Activated CD8-positive, alpha-beta memory T cell treated with anti-CD3 and anti-CD28 coated beads, Interleukin-2, amount 10 ng/mL, durations not matched to agents 7 days and 5 days (primary cell): Measurements from ENCODE around the gene DCAF11. TPM values are rescaled to one million over a fixed set of nuclear protein-coding genes. Genes with fewer than 3 reads are reported as not detected.

Experiments used
- ATAC-seq: fragments of 150-1000 bp; cut with Tn5 transposase; one replicate; pipeline ENCODE4 v1.10.0; 2021; ENCODE audit warnings: moderate library complexity
- CTCF ChIA-PET: fragments of 350-600 bp; sonication (Branson Sonifier 250); formaldehyde crosslinking; loops from one replicate; lab custom pipeline; 2021; ENCODE audit warnings: antibody characterized with exemption; lab: Charles Lee
- DNase-seq: peaks from one replicate; pipeline ENCODE4 v3.0.0-alpha.2; 2020
- H3K27ac Mint-ChIP-seq: one replicate; pipeline ENCODE4 v1.8.0; 2021; ENCODE audit warnings: mild to moderate bottlenecking, mixed read lengths
- H3K27me3 Mint-ChIP-seq: one replicate; pipeline ENCODE4 v1.8.0; 2021; ENCODE audit warnings: mixed read lengths
- H3K36me3 Mint-ChIP-seq: one replicate; pipeline ENCODE4 v1.8.0; 2021; ENCODE audit warnings: mild to moderate bottlenecking, mixed read lengths
- H3K4me1 Mint-ChIP-seq: one replicate; pipeline ENCODE4 v1.8.0; 2021; ENCODE audit warnings: mixed read lengths
- H3K4me3 Mint-ChIP-seq: one replicate; pipeline ENCODE4 v1.8.0; 2021; ENCODE audit warnings: mild to moderate bottlenecking, moderate library complexity, mixed read lengths
- H3K9me3 Mint-ChIP-seq: one replicate; pipeline ENCODE4 v1.8.0; 2022; ENCODE audit warnings: low read depth, mixed read lengths
- total RNA-seq, 2 experiments: library from RNA; stranded (reverse); gene quantifications; one replicate each; pipeline ENCODE4 v1.2.3, GENCODE V29; 2021

The DCAF11 gene
- 10 to 100 TPM; 86.3 to 94.4 TPM for total RNA-seq

- H3K27me3 Mint-ChIP-seq: no peaks in the 10 kb centered on the region
- ATAC-seq (peak; percentile 91), DNase-seq (peak; percentile 100)
- peak within 1 kb of the TSS; percentile 99 for H3K4me3 Mint-ChIP-seq
- H3K4me1 Mint-ChIP-seq: peaks cover 30% of the 10 kb centered on the region
- peak within 1 kb of the TSS; percentile 100 for H3K27ac Mint-ChIP-seq
- CTCF ChIA-PET: interaction anchor here (0.5 to 5.3 kb wide), 26 partner anchors 10 to 1132 kb away, joined by 3 to 52 read pairs (median 4); partner anchors contain the start of genes AJUBA, CARMIL3, EMC9 and IRF9
- peaks cover 33% of the 10 kb centered on the region for H3K36me3 Mint-ChIP-seq
- H3K9me3 Mint-ChIP-seq: no peaks in the 10 kb centered on the region
Measured at GRCh38 chr14:24114532-24115421, at the start of gene DCAF11, which contains the start of gene NRL. Gene DCAF11, plus strand, starts transcription at chr14:24114777. Its CDS starts 818 bp downstream, at chr14:24115595. Gene NRL, minus strand, starts transcription at chr14:24114949. Its CDS starts 32,101 bp downstream, at chr14:24082848.

- no peak overlapping the region for H3K4me3 Mint-ChIP-seq
- H3K27ac Mint-ChIP-seq: no peak overlapping the region
- ATAC-seq (no peak), DNase-seq (no peak)
- H3K4me1 Mint-ChIP-seq: no peaks in the 10 kb centered on the region
- no peaks in the 10 kb centered on the region for H3K27me3 Mint-ChIP-seq
- CTCF ChIA-PET: interaction anchor here (2.2 kb wide), 1 partner anchor 26 kb away, joined by 8 read pairs; no protein-coding TSS in a partner anchor
- H3K9me3 Mint-ChIP-seq: no peaks in the 10 kb centered on the region
- H3K36me3 Mint-ChIP-seq: no peaks in the 10 kb centered on the region
Measured at GRCh38 chr14:24064856-24065255, 49.7 kb upstream of the DCAF11 start.

GRCh38 chr14:24065408-24065807, 49.2 kb upstream of the DCAF11 start:
- CTCF ChIA-PET: interaction anchor here (0.6 to 2.2 kb wide), 2 partner anchors 25 to 166 kb away, joined by 3 to 8 read pairs; no protein-coding TSS in a partner anchor
- no peaks in the 10 kb centered on the region for H3K4me1 Mint-ChIP-seq
- no peaks in the 10 kb centered on the region for H3K9me3 Mint-ChIP-seq
- ATAC-seq: no peak
- no peak overlapping the region for H3K27ac Mint-ChIP-seq
- H3K27me3 Mint-ChIP-seq: peaks cover 3% of the 10 kb centered on the region
- DNase-seq: no peak
- no peaks in the 10 kb centered on the region for H3K36me3 Mint-ChIP-seq
- H3K4me3 Mint-ChIP-seq: no peak overlapping the region

- no peaks in the 10 kb centered on the region for H3K9me3 Mint-ChIP-seq
- H3K4me1 Mint-ChIP-seq: peaks cover 3% of the 10 kb centered on the region
- ATAC-seq (no peak), DNase-seq (no peak)
- no peak overlapping the region for H3K4me3 Mint-ChIP-seq
- CTCF ChIA-PET: interaction anchor here (0.8 to 1.3 kb wide), 5 partner anchors 13 to 42 kb away, joined by 3 to 7 read pairs (median 3); partner anchors contain the start of gene PCK2
- no peak overlapping the region for H3K27ac Mint-ChIP-seq
- H3K36me3 Mint-ChIP-seq: no peaks in the 10 kb centered on the region
- peaks cover 3% of the 10 kb centered on the region for H3K27me3 Mint-ChIP-seq
Measured at GRCh38 chr14:24066496-24067132, 48.0 kb upstream of the DCAF11 start.

- ATAC-seq: no peak
- Mint-ChIP-seq H3K36me3 (no peaks in the 10 kb centered on the region), H3K9me3 (no peaks in the 10 kb centered on the region), H3K27me3 (peaks cover 3% of the 10 kb centered on the region), H3K4me3 (no peak overlapping the region), H3K4me1 (peaks cover 3% of the 10 kb centered on the region), H3K27ac (no peak overlapping the region)
- DNase-seq: no peak
- CTCF ChIA-PET: interaction anchor here (0.6 to 1.3 kb wide), 7 partner anchors 12 to 146 kb away, joined by 3 to 7 read pairs (median 3); partner anchors contain the start of gene PCK2
Measured at GRCh38 chr14:24067133-24068082, 47.2 kb upstream of the DCAF11 start.

- DNase-seq (no peak), ATAC-seq (no peak)
- Mint-ChIP-seq H3K4me3 (no peak overlapping the region), H3K4me1 (peaks cover 3% of the 10 kb centered on the region), H3K27ac (no peak overlapping the region), H3K36me3 (no peaks in the 10 kb centered on the region), H3K9me3 (no peaks in the 10 kb centered on the region), H3K27me3 (peaks cover 3% of the 10 kb centered on the region)
- CTCF ChIA-PET: interaction anchor here (1.2 kb wide), 1 partner anchor 22 kb away, joined by 3 read pairs; no protein-coding TSS in a partner anchor
Measured at GRCh38 chr14:24068711-24069410, 45.7 kb upstream of the DCAF11 start.

GRCh38 chr14:24069411-24069735, 45.2 kb upstream of the DCAF11 start:
- H3K27ac Mint-ChIP-seq: no peak overlapping the region
- H3K27me3 Mint-ChIP-seq: peaks cover 3% of the 10 kb centered on the region
- no peak for DNase-seq
- ATAC-seq: no peak
- H3K4me3 Mint-ChIP-seq: no peak overlapping the region
- peaks cover 3% of the 10 kb centered on the region for H3K4me1 Mint-ChIP-seq
- CTCF ChIA-PET: interaction anchor here (1.1 to 2.1 kb wide), 3 partner anchors 11 to 21 kb away, joined by 3 to 11 read pairs (median 5); partner anchors contain the start of gene CARMIL3
- H3K36me3 Mint-ChIP-seq: no peaks in the 10 kb centered on the region
- no peaks in the 10 kb centered on the region for H3K9me3 Mint-ChIP-seq

- CTCF ChIA-PET: interaction anchor here (1.1 to 2.1 kb wide), 4 partner anchors 10 to 20 kb away, joined by 3 to 11 read pairs (median 5); partner anchors contain the start of gene CARMIL3
- Mint-ChIP-seq H3K4me3 (no peak overlapping the region), H3K27ac (no peak overlapping the region), H3K9me3 (no peaks in the 10 kb centered on the region), H3K27me3 (peaks cover 3% of the 10 kb centered on the region), H3K4me1 (peaks cover 8% of the 10 kb centered on the region), H3K36me3 (no peaks in the 10 kb centered on the region)
- ATAC-seq (no peak), DNase-seq (no peak)
Measured at GRCh38 chr14:24070285-24071143, 44.1 kb upstream of the DCAF11 start.

- DNase-seq: no peak
- no peak for ATAC-seq
- Mint-ChIP-seq H3K27me3 (peaks cover 3% of the 10 kb centered on the region), H3K4me3 (no peak within 1 kb of the TSS), H3K27ac (no peak within 1 kb of the TSS), H3K9me3 (no peaks in the 10 kb centered on the region), H3K36me3 (no peaks in the 10 kb centered on the region), H3K4me1 (peaks cover 15% of the 10 kb centered on the region)
- CTCF ChIA-PET: interaction anchor here (1.8 to 2.1 kb wide), 2 partner anchors 9 to 13 kb away, joined by 5 to 11 read pairs; no protein-coding TSS in a partner anchor
Measured at GRCh38 chr14:24071144-24071697, 43.4 kb upstream of the DCAF11 start, which contains the start of gene CPNE6. Gene CPNE6, plus strand, starts transcription at chr14:24071562. Its CDS starts 1,375 bp downstream, at chr14:24072937.

GRCh38 chr14:24071836-24072430, 42.6 kb upstream of the DCAF11 start:
- ATAC-seq: no peak
- CTCF ChIA-PET: interaction anchor here (0.7 to 1.8 kb wide), 4 partner anchors 8 to 18 kb away, joined by 3 to 5 read pairs (median 3); no protein-coding TSS in a partner anchor

More at GRCh38 chr14:24071836-24072430, 42.6 kb upstream of the DCAF11 start:
- no peaks in the 10 kb centered on the region for H3K36me3 Mint-ChIP-seq
- no peak overlapping the region for H3K4me3 Mint-ChIP-seq
- no peaks in the 10 kb centered on the region for H3K9me3 Mint-ChIP-seq
- H3K27me3 Mint-ChIP-seq: peaks cover 3% of the 10 kb centered on the region
- H3K27ac Mint-ChIP-seq: no peak overlapping the region
- H3K4me1 Mint-ChIP-seq: peaks cover 18% of the 10 kb centered on the region
- DNase-seq: no peak
